B cell (primary cell): Measurements from ENCODE around the gene ABCC3. TPM values are rescaled to one million over a fixed set of nuclear protein-coding genes. Genes with fewer than 3 reads are reported as not detected.

Experiments
- ATAC-seq: fragments of 200-7000 bp; cut with Tn5 transposase; one replicate; pipeline ENCODE4 v1.10.0; 2021; ENCODE audit warnings: low read depth, mild to moderate bottlenecking, moderate number of reproducible peaks, moderate library complexity
- CTCF ChIA-PET: fragments of 350-600 bp; sonication (Branson Sonifier 250); formaldehyde crosslinking; loops from one replicate; lab custom pipeline; 2021; ENCODE audit warnings: antibody characterized with exemption, inconsistent platforms; lab: Charles Lee
- POLR2A ChIA-PET: fragments of 350-600 bp; sonication (Branson Sonifier 250); formaldehyde crosslinking; loops from one replicate; lab custom pipeline; 2021; ENCODE audit warnings: antibody characterized with exemption; lab: Charles Lee
- DNase-seq: peaks from one replicate; pipeline ENCODE4 v3.0.0; 2013
- H2AFZ ChIP-seq: 2 replicates; pipeline ENCODE4 v1.6.1; 2012; ENCODE audit warnings: mild to moderate bottlenecking, low read depth, low read length; ENCODE audit not compliant: insufficient read depth, poor library complexity, severe bottlenecking
- H3K27ac ChIP-seq, 2 donors: 1 replicate in 1 of 2; 2 replicates in 1 of 2; pipeline ENCODE4 v1.5.1; 2012 to 2013; ENCODE audit warnings: low read length in 2 of 2, mild to moderate bottlenecking in 2 of 2, moderate library complexity in 1 of 2
- H3K27me3 ChIP-seq, 4 experiments: fragments of 200-600 bp in 1 of 4; sonication (generic) in 1 of 4; replicated peaks in 1 of 4; 1 replicate in 2 of 4; 2 replicates in 2 of 4; pipeline versions ENCODE4 v1.6.1 to v1.7.0; 2013 to 2016; ENCODE audit warnings: low read length in 3 of 4, mild to moderate bottlenecking in 2 of 4, mixed read lengths in 1 of 4, moderate library complexity in 1 of 4; ENCODE audit not compliant: insufficient read depth in 4 of 4, control insufficient read depth in 3 of 4; ENCODE audit errors: control extremely low read depth in 1 of 4
- H3K36me3 ChIP-seq, 2 experiments: replicated peaks in 1 of 2; 1 replicate in 1 of 2; 2 replicates in 1 of 2; pipeline versions ENCODE4 v1.6.1 to v1.7.1; 2013; ENCODE audit warnings: low read length in 1 of 2; ENCODE audit not compliant: insufficient read depth in 2 of 2, control insufficient read depth in 1 of 2; ENCODE audit errors: control extremely low read depth in 1 of 2, extremely low read depth in 1 of 2
- H3K4me1 ChIP-seq, 2 donors: fragments of 200-600 bp in 1 of 2; sonication (generic) in 1 of 2; 1 replicate in 1 of 2; 2 replicates in 1 of 2; pipeline versions ENCODE4 v1.5.1 to v1.6.1; 2013 to 2017; ENCODE audit warnings: low read length in 2 of 2; ENCODE audit not compliant: control insufficient read depth in 2 of 2, insufficient read depth in 2 of 2
- H3K4me2 ChIP-seq: replicated peaks from 2 replicates; pipeline ENCODE3; 2012; ENCODE audit warnings: mild to moderate bottlenecking, low read depth, low read length; ENCODE audit not compliant: poor library complexity, severe bottlenecking
- H3K4me3 ChIP-seq, 5 experiments: fragments of 200-600 bp in 1 of 5; sonication (generic) in 1 of 5; 1 replicate in 3 of 5; 2 replicates in 2 of 5; pipeline versions ENCODE4 v1.5.1 to v1.7.0; 2011 to 2016; ENCODE audit warnings: low read length in 4 of 5, mild to moderate bottlenecking in 4 of 5, low read depth in 2 of 5, control low read depth in 1 of 5, moderate library complexity in 1 of 5; ENCODE audit not compliant: insufficient read depth in 1 of 5; ENCODE audit errors: control extremely low read depth in 1 of 5, extremely low read depth in 1 of 5
- H3K79me2 ChIP-seq: fragments of 200-600 bp; sonication (generic); one replicate; pipeline ENCODE4 v1.6.0; 2016; ENCODE audit warnings: low read length; ENCODE audit not compliant: control insufficient read depth, insufficient read depth
- H3K9ac ChIP-seq: fragments of 200-600 bp; sonication (generic); 2 replicates; pipeline ENCODE4 v1.6.1; 2017; ENCODE audit warnings: mild to moderate bottlenecking, low read length, moderate library complexity
- H3K9me3 ChIP-seq, 3 donors: one replicate each; pipeline versions ENCODE4 v1.6.1 to v1.7.1; 2013; ENCODE audit warnings: low read length in 2 of 3; ENCODE audit not compliant: control insufficient read depth in 2 of 3, insufficient read depth in 1 of 3; ENCODE audit errors: control extremely low read depth in 1 of 3
- H4K20me1 ChIP-seq: 2 replicates; pipeline ENCODE4 v1.6.0; 2012; ENCODE audit warnings: mild to moderate bottlenecking, low read length; ENCODE audit not compliant: insufficient read depth, control insufficient read depth, poor library complexity, severe bottlenecking
- H3K27ac Mint-ChIP-seq: one replicate; pipeline ENCODE4 v1.8.0; 2021; ENCODE audit warnings: mixed read lengths
- H3K27me3 Mint-ChIP-seq: one replicate; pipeline ENCODE4 v1.8.0; 2021; ENCODE audit warnings: mixed read lengths
- H3K4me1 Mint-ChIP-seq: one replicate; pipeline ENCODE4 v1.8.0; 2021; ENCODE audit warnings: mixed read lengths
- H3K4me3 Mint-ChIP-seq: one replicate; pipeline ENCODE4 v1.8.0; 2021; ENCODE audit warnings: mixed read lengths
- H3K9me3 Mint-ChIP-seq: one replicate; pipeline ENCODE4 v1.8.0; 2022; ENCODE audit warnings: mixed read lengths; ENCODE audit not compliant: insufficient read depth
- CTCF ChIP-seq: fragments of 200-600 bp; IDR thresholded peaks from one replicate; pipeline ENCODE4 v1.8.0; 2022; ENCODE audit warnings: antibody characterized with exemption, mild to moderate bottlenecking
- EZH2 ChIP-seq: IDR thresholded peaks from 2 replicates; pipeline ENCODE4 v1.6.1; 2012; ENCODE audit warnings: borderline replicate concordance, low read depth, mild to moderate bottlenecking, moderate library complexity, low read length; ENCODE audit not compliant: insufficient read depth, poor library complexity, severe bottlenecking
- WGBS: methylation state at CpG from one replicate; pipeline ENCODE4 v1.1.5; 2013; ENCODE audit warnings: missing lambda C conversion rate; ENCODE audit not compliant: insufficient coverage; 5-methylcytosine and 5-hydroxymethylcytosine counted together
- intact Hi-C: fragments of 100-400 bp; cut with micrococcal nuclease; formaldehyde crosslinking; loops from one replicate; pipeline ENCODE4 v1.10.0; 2022
- polyA plus RNA-seq: library from polyadenylated mRNA; depleted of rRNA; stranded (reverse); fragments of >200 nt; gene quantifications from 2 replicates; pipeline ENCODE4 v1.2.3, GENCODE V29; 2012
- total RNA-seq, 2 donors: library from RNA; stranded (reverse); fragments of 120-200 nt in 1 of 2; gene quantifications; 1 replicate in 1 of 2; 2 replicates in 1 of 2; pipeline versions ENCODE4 v1.2.3 to v1.2.4, GENCODE V29; 2013 to 2022

The ABCC3 gene
- total and polyA plus RNA-seq, 2 donors (not counting 1 experiment from before 2014, with no cell fraction given), result 0.05 to 0.60 TPM

- Histone ChIP-seq H3K27me3 (peaks cover 0 to 2% (median 0%) of the 10 kb centered on the region in 4 experiments), H2AFZ (no peak overlapping the region), H3K36me3 (no peaks in the 10 kb centered on the region), H3K79me2 (no peaks in the 10 kb centered on the region), H3K4me1 (no peaks in the 10 kb centered on the region), H3K27ac (no peak overlapping the region), H4K20me1 (no peaks in the 10 kb centered on the region), H3K9me3 (no peaks in the 10 kb centered on the region), H3K4me3 (no peak overlapping the region), H3K9ac (no peak overlapping the region), H3K4me2 (no peak overlapping the region)
- Mint-ChIP-seq H3K27me3 (peaks cover 21% of the 10 kb centered on the region), H3K4me1 (no peaks in the 10 kb centered on the region), H3K27ac (no peak overlapping the region), H3K9me3 (no peaks in the 10 kb centered on the region), H3K4me3 (no peak overlapping the region)
- ChIA-PET CTCF (no interaction called here), POLR2A (no interaction called here)
- WGBS, result 86% methylated on average over 2 of the region's 3 CpGs
- TF ChIP-seq EZH2 (no peak), CTCF (no peak)
- DNase-seq, result no peak
- ATAC-seq, result no peak
- intact Hi-C loops, result no loop called here
Observed at GRCh38 chr17:50675190-50675589, 40.5 kb downstream of the ABCC3 start.

GRCh38 chr17:50675627-50676026 is 40.9 kb downstream of the ABCC3 start:
- Histone ChIP-seq H3K9me3 (no peaks in the 10 kb centered on the region), H3K4me2 (no peak overlapping the region), H3K9ac (no peak overlapping the region), H3K79me2 (no peaks in the 10 kb centered on the region), H3K36me3 (no peaks in the 10 kb centered on the region), H3K4me3 (no peak overlapping the region), H2AFZ (no peak overlapping the region), H3K27me3 (peaks cover 0 to 4% (median 0%) of the 10 kb centered on the region in 4 experiments), H3K27ac (no peak overlapping the region), H3K4me1 (no peaks in the 10 kb centered on the region), H4K20me1 (no peaks in the 10 kb centered on the region)
- no peak for ATAC-seq
- intact Hi-C loops, result no loop called here
- Mint-ChIP-seq H3K27me3 (peaks cover 25% of the 10 kb centered on the region), H3K4me3 (no peak overlapping the region), H3K9me3 (no peaks in the 10 kb centered on the region), H3K27ac (no peak overlapping the region), H3K4me1 (no peaks in the 10 kb centered on the region)
- TF ChIP-seq EZH2, result no peak
- TF ChIP-seq CTCF, result no peak
- ChIA-PET POLR2A (no interaction called here), CTCF (no interaction called here)
- 92% methylated on average over 7 of the region's 7 CpGs for WGBS
- no peak for DNase-seq
